GM19193 (cell line): ENCODE results near the gene VPS25.
A peak's percentile ranks its signal among the peaks of the same experiment; 100 is the strongest.

Experiments used
- POLR2A ChIP-seq: IDR thresholded peaks from 4 replicates; pipeline ENCODE4 v1.6.1; 2011; ENCODE audit not compliant: insufficient read depth, insufficient read length; ENCODE audit errors: extremely low read depth

The VPS25 gene

GRCh38 chr17:42773290-42774035 lies at the start of gene VPS25:
TSS of gene VPS25 (plus strand) at chr17:42773449. CDS start at chr17:42773476, 27 bp downstream.
- TF ChIP-seq POLR2A, result peak; percentile 96

- no peak for TF ChIP-seq POLR2A
Measured at GRCh38 chr17:42723636-42724035, 49.6 kb upstream of the VPS25 start.

GRCh38 chr17:42725143-42725542 lies 48.1 kb upstream of the VPS25 start:
- no peak for TF ChIP-seq POLR2A

- no peak for TF ChIP-seq POLR2A
Measured at GRCh38 chr17:42740699-42741098, 32.5 kb upstream of the VPS25 start.

GRCh38 chr17:42743595-42744282 lies 29.5 kb upstream of the VPS25 start:
- no peak for TF ChIP-seq POLR2A

GRCh38 chr17:42744283-42744805 lies 28.9 kb upstream of the VPS25 start:
- no peak for TF ChIP-seq POLR2A

- peak; percentile 69 for TF ChIP-seq POLR2A
Measured at GRCh38 chr17:42744806-42745617, 28.2 kb upstream of the VPS25 start, which contains the start of gene EZH1. TSS of gene EZH1 (minus strand) at chr17:42745040. CDS start at chr17:42728941, 16,099 bp downstream.

- TF ChIP-seq POLR2A, result no peak
Measured at GRCh38 chr17:42748202-42748907, 24.9 kb upstream of the VPS25 start.

- no peak for TF ChIP-seq POLR2A
Measured at GRCh38 chr17:42748908-42749798, 24.1 kb upstream of the VPS25 start.

- no peak for TF ChIP-seq POLR2A
Measured at GRCh38 chr17:42750739-42751344, 22.4 kb upstream of the VPS25 start.

GRCh38 chr17:42751628-42752027 lies 21.6 kb upstream of the VPS25 start:
- TF ChIP-seq POLR2A, result no peak

- TF ChIP-seq POLR2A, result no peak
Measured at GRCh38 chr17:42754782-42755181, 18.5 kb upstream of the VPS25 start.

- TF ChIP-seq POLR2A, result no peak
Measured at GRCh38 chr17:42759982-42760651, 13.1 kb upstream of the VPS25 start.
